Neural progenitor cell (in vitro differentiated cells): ENCODE data around the gene SLC24A4.

Source experiments
- CTCF ChIP-seq: fragments of 200-600 bp; sonication (generic); IDR thresholded peaks from 2 replicates; pipeline ENCODE4 v1.5.1; 2017; ENCODE audit warnings: antibody characterized with exemption, mild to moderate bottlenecking
- EZH2 ChIP-seq: fragments of 200-600 bp; sonication (generic); IDR thresholded peaks from 2 replicates; pipeline ENCODE4 v1.6.1; 2017; ENCODE audit warnings: antibody characterized with exemption, mild to moderate bottlenecking, moderate library complexity

GRCh38 chr14:92384461-92385133 is 61.6 kb downstream of the SLC24A4 start:
- TF ChIP-seq EZH2 (no peak), CTCF (no peak)
